Loucy (cell line): ENCODE results near the gene SFRP5.
A peak's percentile ranks its signal among the peaks of the same experiment; 100 is the strongest.

Source experiments
- H2AFZ ChIP-seq: fragments of 200-600 bp; sonication (generic); 2 replicates; pipeline ENCODE4 v1.6.0; 2016; ENCODE audit warnings: antibody characterized with exemption, mild to moderate bottlenecking, low read length, moderate library complexity
- H3F3A ChIP-seq: fragments of 200-600 bp; 2 replicates; pipeline ENCODE4 v1.6.0; 2016; ENCODE audit warnings: antibody characterized with exemption, low read depth, mild to moderate bottlenecking
- H3K27me3 ChIP-seq: fragments of 200-600 bp; sonication (generic); 2 replicates; pipeline ENCODE4 v1.6.1; 2014; ENCODE audit warnings: low read length, mild to moderate bottlenecking; ENCODE audit not compliant: insufficient read depth, poor library complexity, severe bottlenecking
- H3K36me3 ChIP-seq: fragments of 200-600 bp; sonication (generic); 2 replicates; pipeline ENCODE4 v1.6.1; 2016; ENCODE audit warnings: low read length; ENCODE audit not compliant: insufficient read depth
- H3K4me1 ChIP-seq: fragments of 200-600 bp; sonication (generic); 2 replicates; pipeline ENCODE4 v1.5.1; 2014; ENCODE audit warnings: low read length, mild to moderate bottlenecking; ENCODE audit not compliant: insufficient read depth, poor library complexity, severe bottlenecking
- H3K4me2 ChIP-seq: fragments of 200-600 bp; sonication (generic); 2 replicates; pipeline ENCODE4 v1.6.0; 2014; ENCODE audit warnings: antibody characterized with exemption, low read length, low read depth, mild to moderate bottlenecking; ENCODE audit not compliant: poor library complexity, severe bottlenecking
- H3K4me3 ChIP-seq: fragments of 200-600 bp; sonication (generic); 2 replicates; pipeline ENCODE4 v1.5.1; 2014; ENCODE audit warnings: low read length, mild to moderate bottlenecking, mixed read lengths; ENCODE audit not compliant: poor library complexity, severe bottlenecking
- H3K79me2 ChIP-seq: fragments of 200-600 bp; sonication (generic); 2 replicates; pipeline ENCODE4 v1.6.1; 2014; ENCODE audit warnings: low read length; ENCODE audit not compliant: insufficient read depth
- H3K9ac ChIP-seq: fragments of 200-600 bp; sonication (generic); 2 replicates; pipeline ENCODE4 v1.6.0; 2014; ENCODE audit warnings: mild to moderate bottlenecking, low read depth, low read length, moderate library complexity; ENCODE audit not compliant: poor library complexity, severe bottlenecking
- H3K9me2 ChIP-seq: fragments of 200-600 bp; sonication (generic); replicated peaks from 2 replicates; pipeline ENCODE4 v1.6.1; 2016; ENCODE audit warnings: low read depth, low read length, mixed read lengths
- H3K9me3 ChIP-seq: fragments of 200-600 bp; sonication (generic); 2 replicates; pipeline ENCODE4 v1.6.1; 2014; ENCODE audit warnings: mild to moderate bottlenecking, antibody characterized with exemption, low read length, low read depth; ENCODE audit not compliant: insufficient read depth
- H4K20me1 ChIP-seq: fragments of 200-600 bp; sonication (generic); 2 replicates; pipeline ENCODE4 v1.6.0; 2014; ENCODE audit warnings: antibody characterized with exemption, low read length, mild to moderate bottlenecking; ENCODE audit not compliant: insufficient read depth, poor library complexity, severe bottlenecking
- CTCF ChIP-seq: fragments of 200-600 bp; sonication (generic); conservative IDR thresholded peaks from 2 replicates; pipeline ENCODE4 v1.5.1; 2014; ENCODE audit warnings: mild to moderate bottlenecking, antibody characterized with exemption, low read length
- EZH2phosphoT487 ChIP-seq: fragments of 200-600 bp; IDR thresholded peaks from 2 replicates; pipeline ENCODE4 v1.6.1; 2018; ENCODE audit warnings: antibody characterized with exemption, mild to moderate bottlenecking, moderate library complexity, borderline replicate concordance

Gene SFRP5

GRCh38 chr10:97800474-97800873 is 28.7 kb upstream of the SFRP5 start:
- no peaks in the 10 kb centered on the region; the same call in 1 of the 2 replicates for H3K9me3 ChIP-seq
- no peak overlapping the region for H2AFZ ChIP-seq
- no peak overlapping the region for H3K9ac ChIP-seq
- H3K79me2 ChIP-seq = no peaks in the 10 kb centered on the region
- H3K4me1 ChIP-seq = peaks cover 9% of the 10 kb centered on the region
- H3K27me3 ChIP-seq = no peaks in the 10 kb centered on the region
- no peaks in the 10 kb centered on the region for H3K9me2 ChIP-seq
- H3K4me3 ChIP-seq = no peak overlapping the region
- TF ChIP-seq EZH2phosphoT487 (no peak), CTCF (no peak)
- H3K36me3 ChIP-seq = no peaks in the 10 kb centered on the region
- H4K20me1 ChIP-seq = no peaks in the 10 kb centered on the region
- no peak overlapping the region for H3K4me2 ChIP-seq
- H3F3A ChIP-seq = no peaks in the 10 kb centered on the region

GRCh38 chr10:97798958-97799610 is 27.3 kb upstream of the SFRP5 start:
- Histone ChIP-seq H3K79me2 (no peaks in the 10 kb centered on the region), H3K9me3 (no peaks in the 10 kb centered on the region; the same call in 1 of the 2 replicates), H3K36me3 (no peaks in the 10 kb centered on the region), H3F3A (no peaks in the 10 kb centered on the region), H3K4me3 (no peak overlapping the region), H4K20me1 (no peaks in the 10 kb centered on the region), H3K27me3 (no peaks in the 10 kb centered on the region), H3K9me2 (no peaks in the 10 kb centered on the region), H3K4me2 (no peak overlapping the region), H2AFZ (no peak overlapping the region), H3K4me1 (peaks cover 9% of the 10 kb centered on the region), H3K9ac (no peak overlapping the region)
- TF ChIP-seq CTCF (no peak), EZH2phosphoT487 (no peak)

- no peaks in the 10 kb centered on the region for H3K9me2 ChIP-seq
- H3K4me3 ChIP-seq = peak overlapping the region; percentile 31
- H4K20me1 ChIP-seq = no peaks in the 10 kb centered on the region
- H3K27me3 ChIP-seq = no peaks in the 10 kb centered on the region
- H3F3A ChIP-seq = no peaks in the 10 kb centered on the region
- H3K9me3 ChIP-seq = no peaks in the 10 kb centered on the region; the same call in 1 of the 2 replicates
- H2AFZ ChIP-seq = peak overlapping the region; percentile 61
- H3K36me3 ChIP-seq = no peaks in the 10 kb centered on the region
- H3K79me2 ChIP-seq = no peaks in the 10 kb centered on the region
- H3K9ac ChIP-seq = no peak overlapping the region
- no peak for TF ChIP-seq CTCF
- TF ChIP-seq EZH2phosphoT487 = no peak
- H3K4me1 ChIP-seq = peaks cover 9% of the 10 kb centered on the region
- peak overlapping the region; percentile 42 for H3K4me2 ChIP-seq
Observed at GRCh38 chr10:97796651-97797050, 24.9 kb upstream of the SFRP5 start.
